DND-41 (cell line): ENCODE data around the gene SOX18.

ENCODE experiments used
- EZH2 ChIP-seq: IDR thresholded peaks from 3 replicates; pipeline ENCODE4 v1.6.1; 2012; ENCODE audit warnings: borderline replicate concordance, low read depth, mild to moderate bottlenecking, moderate library complexity, low read length, inconsistent platforms; ENCODE audit not compliant: severe bottlenecking
- TF ChIP-seq, protein P1 (sequence below): IDR thresholded peaks from 2 replicates; pipeline ENCODE4 v1.5.1; 2012; ENCODE audit warnings: borderline replicate concordance, low read length, moderate library complexity, mild to moderate bottlenecking; ENCODE audit not compliant: poor library complexity, severe bottlenecking; ENCODE audit errors: extremely low read depth

GRCh38 chr20:64031822-64032314 is 17.6 kb downstream of the SOX18 start:
- TF ChIP-seq, protein P1, sequence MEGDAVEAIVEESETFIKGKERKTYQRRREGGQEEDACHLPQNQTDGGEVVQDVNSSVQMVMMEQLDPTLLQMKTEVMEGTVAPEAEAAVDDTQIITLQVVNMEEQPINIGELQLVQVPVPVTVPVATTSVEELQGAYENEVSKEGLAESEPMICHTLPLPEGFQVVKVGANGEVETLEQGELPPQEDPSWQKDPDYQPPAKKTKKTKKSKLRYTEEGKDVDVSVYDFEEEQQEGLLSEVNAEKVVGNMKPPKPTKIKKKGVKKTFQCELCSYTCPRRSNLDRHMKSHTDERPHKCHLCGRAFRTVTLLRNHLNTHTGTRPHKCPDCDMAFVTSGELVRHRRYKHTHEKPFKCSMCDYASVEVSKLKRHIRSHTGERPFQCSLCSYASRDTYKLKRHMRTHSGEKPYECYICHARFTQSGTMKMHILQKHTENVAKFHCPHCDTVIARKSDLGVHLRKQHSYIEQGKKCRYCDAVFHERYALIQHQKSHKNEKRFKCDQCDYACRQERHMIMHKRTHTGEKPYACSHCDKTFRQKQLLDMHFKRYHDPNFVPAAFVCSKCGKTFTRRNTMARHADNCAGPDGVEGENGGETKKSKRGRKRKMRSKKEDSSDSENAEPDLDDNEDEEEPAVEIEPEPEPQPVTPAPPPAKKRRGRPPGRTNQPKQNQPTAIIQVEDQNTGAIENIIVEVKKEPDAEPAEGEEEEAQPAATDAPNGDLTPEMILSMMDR, result no peak
- TF ChIP-seq EZH2, result no peak
